Kidney (tissue), 14 donors: Measurements from ENCODE around the gene CPAMD8. TPM values are rescaled to one million over a fixed set of nuclear protein-coding genes. Genes with fewer than 3 reads are reported as not detected.

Experiments
- DNase-seq, 5 donors: peaks; one replicate each; pipeline ENCODE4 v3.0.0-alpha.2; 2013 to 2020
- FAIRE-seq: peaks from 2 replicates; lab custom pipeline; 2012; peaks lifted over from hg19 to GRCh38; lab: Jason Lieb, UNC
- H3K27ac ChIP-seq, 2 donors: one replicate each; pipeline ENCODE4 v1.7.0; 2013; ENCODE audit warnings: low read depth in 2 of 2, low read length in 2 of 2, inconsistent platforms in 1 of 2
- H3K27me3 ChIP-seq: one replicate; pipeline ENCODE4 v1.7.1; 2013; ENCODE audit warnings: low read length, inconsistent platforms; ENCODE audit not compliant: control insufficient read depth, insufficient read depth
- H3K36me3 ChIP-seq, 3 donors: one replicate each; pipeline versions ENCODE4 v1.7.0 to v1.7.1; 2013; ENCODE audit warnings: low read length in 3 of 3, control low read depth in 1 of 3, inconsistent platforms in 1 of 3; ENCODE audit not compliant: insufficient read depth in 3 of 3, control insufficient read depth in 2 of 3
- H3K4me1 ChIP-seq, 3 donors: one replicate each; pipeline versions ENCODE4 v1.7.0 to v1.7.1; 2013; ENCODE audit warnings: low read length in 3 of 3, inconsistent platforms in 1 of 3, low read depth in 1 of 3; ENCODE audit not compliant: control insufficient read depth in 2 of 3, insufficient read depth in 2 of 3
- H3K4me3 ChIP-seq, 3 donors: one replicate each; pipeline versions ENCODE4 v1.7.0 to v1.8.1; 2013; ENCODE audit warnings: low read length in 3 of 3, control low read depth in 1 of 3, inconsistent platforms in 1 of 3
- H3K9ac ChIP-seq, 3 donors: one replicate each; pipeline versions ENCODE4 v1.7.0 to v1.7.1; 2013; ENCODE audit warnings: low read length in 3 of 3, control low read depth in 1 of 3, inconsistent platforms in 1 of 3
- H3K9me3 ChIP-seq, 3 donors: one replicate each; pipeline versions ENCODE4 v1.7.0 to v1.7.1; 2013; ENCODE audit warnings: low read length in 3 of 3, control low read depth in 1 of 3, inconsistent platforms in 1 of 3; ENCODE audit not compliant: control insufficient read depth in 2 of 3, insufficient read depth in 1 of 3
- intact Hi-C: fragments of 100-400 bp; cut with DNase I; formaldehyde crosslinking; loops from one replicate; pipeline ENCODE4 v1.11.1; 2022
- polyA plus RNA-seq: library from polyadenylated mRNA; stranded (reverse); fragments of 350-450 nt; fragmentation: Illumina TruSeq; extraction: RNeasy Lipid Tissue Mini Kit (QIAGEN cat#74804); gene quantifications from one replicate; pipeline ENCODE4 v1.2.3, GENCODE V29; 2014; ENCODE audit warnings: low read depth, low replicate concordance; ENCODE audit not compliant: insufficient read depth
- total RNA-seq: library from RNA; stranded (reverse); fragmentation: NEBNext Ultra II Directional; extraction: Animal tissue kit (Norgen Biotek cat#: 25700); gene quantifications from one replicate; pipeline ENCODE4 v1.2.1, GENCODE V29; 2021
- TF ChIP-seq, protein P1 (sequence below): IDR thresholded peaks from 3 replicates; pipeline ENCODE4 v1.5.1; 2012; ENCODE audit warnings: mild to moderate bottlenecking, moderate library complexity, borderline replicate concordance; ENCODE audit not compliant: insufficient read depth; ENCODE audit errors: extremely low read depth
- donor health status: control.
- donor health status: control.
- donor health status: control.
- donor health status: control.
- donor health status: control.
- donor health status: DM: yes; HTN: yes; CAD: no.
- donor health status: Normal renal cell carcinoma (clear cell type).

CPAMD8 gene
- total and polyA plus RNA-seq, 2 donors from 2014 or later = 22.0 to 64.1 TPM

DNA sequence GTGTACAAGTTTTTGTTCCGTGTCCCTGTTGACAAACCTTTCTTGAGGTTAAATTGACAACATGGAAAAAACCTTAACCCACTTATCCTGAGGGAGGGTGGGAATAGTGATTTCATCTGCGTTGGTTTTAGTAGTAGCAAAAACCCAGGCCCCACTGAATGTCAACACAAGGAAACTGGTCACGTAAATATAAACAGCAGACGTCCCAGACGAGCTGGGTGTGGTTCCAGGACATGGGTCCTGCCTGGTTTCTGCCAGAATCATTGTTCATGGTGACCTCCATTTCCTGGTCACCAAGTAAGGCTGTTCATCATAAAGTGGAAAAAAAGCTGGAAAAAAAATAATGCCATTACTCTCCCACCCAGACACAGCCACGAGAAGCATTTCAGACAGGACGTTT, 154.7 kb downstream of the CPAMD8 start:
- intact Hi-C loops = no loop called here
- Histone ChIP-seq H3K36me3 (peaks cover 0 to 35% (median 16%) of the 10 kb centered on the region in 3 donors), H3K27ac (peak overlapping the region; percentile 33 to 54), H3K4me3 (no peak overlapping the region), H3K27me3 (no peaks in the 10 kb centered on the region), H3K4me1 (peaks cover 0 to 3% (median 0%) of the 10 kb centered on the region in 3 donors), H3K9me3 (no peaks in the 10 kb centered on the region), H3K9ac (no peak overlapping the region)
- DNase-seq (peak in 2 of 5 donors; percentile 46 to 61), FAIRE-seq (peak; percentile 25)
- TF ChIP-seq, protein P1, sequence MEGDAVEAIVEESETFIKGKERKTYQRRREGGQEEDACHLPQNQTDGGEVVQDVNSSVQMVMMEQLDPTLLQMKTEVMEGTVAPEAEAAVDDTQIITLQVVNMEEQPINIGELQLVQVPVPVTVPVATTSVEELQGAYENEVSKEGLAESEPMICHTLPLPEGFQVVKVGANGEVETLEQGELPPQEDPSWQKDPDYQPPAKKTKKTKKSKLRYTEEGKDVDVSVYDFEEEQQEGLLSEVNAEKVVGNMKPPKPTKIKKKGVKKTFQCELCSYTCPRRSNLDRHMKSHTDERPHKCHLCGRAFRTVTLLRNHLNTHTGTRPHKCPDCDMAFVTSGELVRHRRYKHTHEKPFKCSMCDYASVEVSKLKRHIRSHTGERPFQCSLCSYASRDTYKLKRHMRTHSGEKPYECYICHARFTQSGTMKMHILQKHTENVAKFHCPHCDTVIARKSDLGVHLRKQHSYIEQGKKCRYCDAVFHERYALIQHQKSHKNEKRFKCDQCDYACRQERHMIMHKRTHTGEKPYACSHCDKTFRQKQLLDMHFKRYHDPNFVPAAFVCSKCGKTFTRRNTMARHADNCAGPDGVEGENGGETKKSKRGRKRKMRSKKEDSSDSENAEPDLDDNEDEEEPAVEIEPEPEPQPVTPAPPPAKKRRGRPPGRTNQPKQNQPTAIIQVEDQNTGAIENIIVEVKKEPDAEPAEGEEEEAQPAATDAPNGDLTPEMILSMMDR = no peak

DNA sequence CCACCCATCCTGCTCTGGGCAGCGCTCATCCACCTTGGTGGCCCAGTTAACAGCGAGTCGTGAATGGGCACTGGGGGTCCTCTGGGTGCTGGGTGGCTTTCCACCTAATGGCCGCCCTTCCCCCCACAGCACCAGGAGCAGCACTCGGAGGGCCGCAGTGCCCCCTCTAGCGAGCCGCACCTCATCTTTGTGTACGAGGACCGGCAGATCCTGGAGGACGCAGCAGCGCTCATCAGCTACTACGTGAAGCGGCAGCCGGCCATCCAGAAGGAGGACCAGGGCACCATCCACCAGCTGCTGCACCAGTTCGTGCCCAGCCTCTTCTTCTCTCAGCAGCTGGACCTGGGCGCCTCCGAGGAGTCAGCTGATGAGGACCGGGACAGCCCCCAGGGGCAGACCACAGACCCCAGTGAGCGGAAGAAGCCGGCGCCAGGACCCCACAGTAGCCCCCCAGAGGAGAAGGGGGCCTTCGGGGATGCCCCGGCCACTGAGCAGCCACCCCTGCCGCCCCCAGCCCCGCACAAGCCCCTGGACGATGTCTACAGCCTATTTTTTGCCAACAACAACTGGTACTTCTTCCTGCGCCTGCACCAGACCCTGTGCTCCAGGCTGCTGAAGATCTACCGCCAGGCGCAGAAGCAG, 157.2 kb downstream of the CPAMD8 start:
- Histone ChIP-seq H3K4me1 (peaks cover 0 to 3% (median 0%) of the 10 kb centered on the region in 3 donors), H3K36me3 (peaks cover 0 to 40% (median 19%) of the 10 kb centered on the region in 3 donors), H3K9me3 (no peaks in the 10 kb centered on the region), H3K4me3 (no peak overlapping the region), H3K27me3 (no peaks in the 10 kb centered on the region), H3K27ac (no peak overlapping the region), H3K9ac (no peak overlapping the region)
- intact Hi-C loops = no loop called here
- TF ChIP-seq, protein P1 = no peak
- DNase-seq (no peak), FAIRE-seq (no peak)

DNA sequence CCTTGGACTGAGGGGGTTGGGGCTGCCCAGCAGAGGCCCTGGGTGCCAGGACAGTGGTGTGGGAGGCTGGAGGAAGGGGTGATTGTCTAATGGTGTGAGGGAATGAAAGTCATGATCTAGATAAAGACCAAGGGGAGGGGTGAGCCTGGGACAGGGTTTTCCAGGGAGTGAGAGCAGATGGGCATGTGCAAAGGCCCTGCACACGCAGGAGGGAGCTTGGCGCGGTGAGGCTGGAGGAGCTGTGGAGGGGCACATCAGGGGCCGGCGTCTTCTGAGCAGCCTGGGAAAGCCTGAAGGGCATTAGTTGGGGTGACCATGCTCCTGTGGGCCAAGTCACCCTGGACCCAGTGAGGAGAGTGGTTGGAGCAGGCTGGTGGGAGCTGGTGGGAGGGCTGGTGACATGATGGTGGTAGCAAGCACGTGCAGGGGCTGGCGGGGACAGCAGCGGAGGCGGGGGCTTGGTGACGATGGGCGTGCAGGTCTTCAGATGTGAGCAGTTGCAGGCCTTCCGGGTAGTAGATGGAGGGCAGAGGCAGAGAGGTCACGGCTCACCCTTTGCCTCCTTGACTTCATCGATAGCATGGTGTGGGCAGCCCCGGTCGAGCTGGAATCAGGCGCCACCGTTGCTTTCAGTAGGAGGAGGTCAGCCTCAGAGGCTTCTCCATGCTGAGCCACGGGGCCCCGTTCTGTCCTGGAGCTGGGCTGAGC, 158.0 kb downstream of the CPAMD8 start:
- intact Hi-C loops = no loop called here
- Histone ChIP-seq H3K36me3 (peaks cover 0 to 43% (median 22%) of the 10 kb centered on the region in 3 donors), H3K4me1 (peaks cover 0 to 3% (median 0%) of the 10 kb centered on the region in 3 donors), H3K9me3 (no peaks in the 10 kb centered on the region), H3K27me3 (no peaks in the 10 kb centered on the region), H3K27ac (no peak overlapping the region), H3K9ac (no peak overlapping the region), H3K4me3 (no peak overlapping the region)
- FAIRE-seq (no peak), DNase-seq (peak in 1 of 5 donors; percentile 64)
- TF ChIP-seq, protein P1 = no peak
